ENCODE results near the gene SH2B2. TPM values are rescaled to one million over a fixed set of nuclear protein-coding genes. Genes with fewer than 3 reads are reported as not detected.

SH2B2 gene
- 64.5 TPM for polyA plus RNA-seq

GRCh38 chr7:102286237-102287110, at the start of gene SH2B2:
TSS of gene SH2B2 (plus strand) at chr7:102286868. CDS start at chr7:102300551, 13,683 bp downstream.
- Mint-ChIP-seq H3K27ac (peak within 1 kb of the TSS; percentile 84 to 93 (median 90)), H3K4me1 (peaks cover 36 to 46% (median 42%) of the 10 kb centered on the region in 3 donors), H3K27me3 (peaks cover 1% of the 10 kb centered on the region), H3K4me3 (peak within 1 kb of the TSS; percentile 86 to 96 (median 94)), H3K9me3 (no peaks in the 10 kb centered on the region), H3K36me3 (no peaks in the 10 kb centered on the region)

GRCh38 chr7:102239206-102239820, 47.4 kb upstream of the SH2B2 start:
- Mint-ChIP-seq H3K27me3 (no peaks in the 10 kb centered on the region), H3K4me1 (peaks cover 0 to 3% (median 0%) of the 10 kb centered on the region in 3 donors), H3K9me3 (no peaks in the 10 kb centered on the region), H3K27ac (peak overlapping the region in 1 of 3 donors; percentile 39), H3K4me3 (no peak overlapping the region), H3K36me3 (peaks cover 2% of the 10 kb centered on the region)

GRCh38 chr7:102241431-102241830, 45.2 kb upstream of the SH2B2 start:
- peaks cover 2% of the 10 kb centered on the region for H3K36me3 Mint-ChIP-seq
- no peak overlapping the region for H3K27ac Mint-ChIP-seq
- H3K9me3 Mint-ChIP-seq: no peaks in the 10 kb centered on the region
- H3K27me3 Mint-ChIP-seq: no peaks in the 10 kb centered on the region
- peaks cover 0 to 3% (median 0%) of the 10 kb centered on the region in 3 donors for H3K4me1 Mint-ChIP-seq
- no peak overlapping the region for H3K4me3 Mint-ChIP-seq

- no peak overlapping the region for H3K4me3 Mint-ChIP-seq
- H3K9me3 Mint-ChIP-seq: no peaks in the 10 kb centered on the region
- peaks cover 2% of the 10 kb centered on the region for H3K36me3 Mint-ChIP-seq
- no peak overlapping the region for H3K27ac Mint-ChIP-seq
- H3K4me1 Mint-ChIP-seq: no peaks in the 10 kb centered on the region
- H3K27me3 Mint-ChIP-seq: no peaks in the 10 kb centered on the region
These were observed 42.1 kb upstream of the SH2B2 start for GRCh38 chr7:102244601-102245000.

- H3K9me3 Mint-ChIP-seq: no peaks in the 10 kb centered on the region
These were observed 38.6 kb upstream of the SH2B2 start for GRCh38 chr7:102248081-102248455.

GRCh38 chr7:102248456-102249395, 37.9 kb upstream of the SH2B2 start:
- no peaks in the 10 kb centered on the region for H3K27me3 Mint-ChIP-seq
- no peak overlapping the region for H3K4me3 Mint-ChIP-seq
- no peak overlapping the region for H3K27ac Mint-ChIP-seq
- peaks cover 4 to 14% (median 13%) of the 10 kb centered on the region in 3 donors for H3K4me1 Mint-ChIP-seq
- H3K9me3 Mint-ChIP-seq: no peaks in the 10 kb centered on the region
- no peaks in the 10 kb centered on the region for H3K36me3 Mint-ChIP-seq

More at GRCh38 chr7:102248081-102248455, 38.6 kb upstream of the SH2B2 start:
- no peak overlapping the region for H3K27ac Mint-ChIP-seq
- no peaks in the 10 kb centered on the region for H3K27me3 Mint-ChIP-seq
- H3K4me1 Mint-ChIP-seq: peaks cover 4 to 14% (median 13%) of the 10 kb centered on the region in 3 donors
- H3K4me3 Mint-ChIP-seq: no peak overlapping the region
- peaks cover 2% of the 10 kb centered on the region for H3K36me3 Mint-ChIP-seq

- H3K4me1 Mint-ChIP-seq: peaks cover 4 to 14% (median 13%) of the 10 kb centered on the region in 3 donors
- peak overlapping the region in 1 of 3 donors; percentile 26 for H3K27ac Mint-ChIP-seq
- no peaks in the 10 kb centered on the region for H3K9me3 Mint-ChIP-seq
- H3K4me3 Mint-ChIP-seq: no peak overlapping the region
- H3K36me3 Mint-ChIP-seq: no peaks in the 10 kb centered on the region
- H3K27me3 Mint-ChIP-seq: no peaks in the 10 kb centered on the region
These were observed 34.9 kb upstream of the SH2B2 start for GRCh38 chr7:102251531-102252365.

GRCh38 chr7:102252366-102252982, 34.2 kb upstream of the SH2B2 start:
- Mint-ChIP-seq H3K4me1 (peaks cover 4 to 14% (median 13%) of the 10 kb centered on the region in 3 donors), H3K27ac (peak overlapping the region in 1 of 3 donors; percentile 26), H3K27me3 (no peaks in the 10 kb centered on the region), H3K4me3 (peak overlapping the region in 1 of 4 donors; percentile 44), H3K9me3 (no peaks in the 10 kb centered on the region), H3K36me3 (no peaks in the 10 kb centered on the region)

- no peak overlapping the region for H3K4me3 Mint-ChIP-seq
- no peaks in the 10 kb centered on the region for H3K27me3 Mint-ChIP-seq
- no peaks in the 10 kb centered on the region for H3K9me3 Mint-ChIP-seq
- no peaks in the 10 kb centered on the region for H3K36me3 Mint-ChIP-seq
- no peak overlapping the region for H3K27ac Mint-ChIP-seq
- peaks cover 4 to 14% (median 13%) of the 10 kb centered on the region in 3 donors for H3K4me1 Mint-ChIP-seq
These were observed 33.3 kb upstream of the SH2B2 start for GRCh38 chr7:102253066-102253972.

- Mint-ChIP-seq H3K4me3 (no peak overlapping the region), H3K36me3 (no peaks in the 10 kb centered on the region), H3K27ac (no peak overlapping the region), H3K27me3 (no peaks in the 10 kb centered on the region), H3K9me3 (no peaks in the 10 kb centered on the region), H3K4me1 (peaks cover 4 to 14% (median 13%) of the 10 kb centered on the region in 3 donors)
These were observed 32.7 kb upstream of the SH2B2 start for GRCh38 chr7:102253973-102254370.

GRCh38 chr7:102254521-102254920, 32.1 kb upstream of the SH2B2 start:
- Mint-ChIP-seq H3K27ac (no peak overlapping the region), H3K4me3 (no peak overlapping the region), H3K27me3 (no peaks in the 10 kb centered on the region), H3K9me3 (no peaks in the 10 kb centered on the region), H3K4me1 (peaks cover 4 to 14% (median 13%) of the 10 kb centered on the region in 3 donors), H3K36me3 (no peaks in the 10 kb centered on the region)

GRCh38 chr7:102255501-102255900, 31.2 kb upstream of the SH2B2 start:
- H3K27me3 Mint-ChIP-seq: no peaks in the 10 kb centered on the region
- H3K36me3 Mint-ChIP-seq: no peaks in the 10 kb centered on the region
- H3K4me3 Mint-ChIP-seq: no peak overlapping the region
- H3K9me3 Mint-ChIP-seq: no peaks in the 10 kb centered on the region
- no peak overlapping the region for H3K27ac Mint-ChIP-seq
- H3K4me1 Mint-ChIP-seq: peaks cover 4 to 14% (median 10%) of the 10 kb centered on the region in 3 donors

GRCh38 chr7:102255916-102256315, 30.8 kb upstream of the SH2B2 start:
- Mint-ChIP-seq H3K4me3 (no peak overlapping the region), H3K27ac (no peak overlapping the region), H3K9me3 (no peaks in the 10 kb centered on the region)

More at GRCh38 chr7:102255916-102256315, 30.8 kb upstream of the SH2B2 start:
- peaks cover 4 to 14% (median 8%) of the 10 kb centered on the region in 3 donors for H3K4me1 Mint-ChIP-seq
- no peaks in the 10 kb centered on the region for H3K36me3 Mint-ChIP-seq
- no peaks in the 10 kb centered on the region for H3K27me3 Mint-ChIP-seq

Data from IgD-negative memory B cell (primary cell).